Neural progenitor cell (in vitro differentiated cells): Measurements from ENCODE around the gene PLK5. TPM values are rescaled to one million over a fixed set of nuclear protein-coding genes. Genes with fewer than 3 reads are reported as not detected.

Experiments used
- DNase-seq: peaks from one replicate; pipeline ENCODE4 v3.0.0-alpha.2; 2016; ENCODE audit warnings: low spot score
- H2AFZ ChIP-seq: fragments of 200-600 bp; sonication (generic); replicated peaks from 2 replicates; pipeline ENCODE4 v1.6.1; 2016; ENCODE audit warnings: antibody characterized with exemption
- H3F3A ChIP-seq: fragments of 200-600 bp; sonication (generic); 2 replicates; pipeline ENCODE4 v1.6.1; 2016; ENCODE audit warnings: antibody characterized with exemption, low read depth
- H3K27ac ChIP-seq: fragments of 200-600 bp; sonication (generic); 2 replicates; pipeline ENCODE4 v1.5.1; 2016; ENCODE audit warnings: mild to moderate bottlenecking
- H3K27me3 ChIP-seq: fragments of 200-600 bp; sonication (generic); 2 replicates; pipeline ENCODE4 v1.6.1; 2016; ENCODE audit warnings: mild to moderate bottlenecking, moderate library complexity
- H3K36me3 ChIP-seq: fragments of 200-600 bp; sonication (generic); 2 replicates; pipeline ENCODE4 v1.5.1; 2016
- H3K4me1 ChIP-seq: fragments of 200-600 bp; sonication (generic); 2 replicates; pipeline ENCODE4 v1.6.1; 2016; ENCODE audit warnings: mixed run types
- H3K4me2 ChIP-seq: fragments of 200-600 bp; sonication (generic); 2 replicates; pipeline ENCODE4 v1.6.1; 2016
- H3K4me3 ChIP-seq: fragments of 200-600 bp; sonication (generic); 2 replicates; pipeline ENCODE4 v1.5.1; 2016
- H3K79me2 ChIP-seq: fragments of 200-600 bp; sonication (generic); 2 replicates; pipeline ENCODE4 v1.6.1; 2016; ENCODE audit warnings: low read depth
- H3K9ac ChIP-seq: fragments of 200-600 bp; sonication (generic); 2 replicates; pipeline ENCODE4 v1.6.1; 2016
- H3K9me3 ChIP-seq: fragments of 200-600 bp; sonication (generic); 2 replicates; pipeline ENCODE4 v1.5.1; 2016; ENCODE audit warnings: low read depth
- H4K20me1 ChIP-seq: fragments of 200-600 bp; sonication (generic); 2 replicates; pipeline ENCODE4 v1.6.1; 2016; ENCODE audit warnings: low read depth
- H3K27ac Mint-ChIP-seq: 3 replicates; pipeline ENCODE4 v1.8.0; 2021; ENCODE audit warnings: mixed read lengths
- H3K27me3 Mint-ChIP-seq: 2 replicates; pipeline ENCODE4 v1.8.0; 2022; ENCODE audit warnings: low read depth, mild to moderate bottlenecking, inconsistent platforms, moderate library complexity, mixed read lengths; ENCODE audit not compliant: insufficient read depth
- H3K36me3 Mint-ChIP-seq: 3 replicates; pipeline ENCODE4 v1.8.0; 2021; ENCODE audit warnings: mixed read lengths
- H3K4me1 Mint-ChIP-seq: 3 replicates; pipeline ENCODE4 v1.8.0; 2021; ENCODE audit warnings: mixed read lengths
- H3K4me3 Mint-ChIP-seq: 3 replicates; pipeline ENCODE4 v1.8.0; 2021; ENCODE audit warnings: mild to moderate bottlenecking, moderate library complexity, mixed read lengths
- H3K9me3 Mint-ChIP-seq: 3 replicates; pipeline ENCODE4 v1.8.0; 2020; ENCODE audit warnings: mixed read lengths
- CTCF ChIP-seq: fragments of 200-600 bp; sonication (generic); IDR thresholded peaks from 2 replicates; pipeline ENCODE4 v1.5.1; 2017; ENCODE audit warnings: antibody characterized with exemption, mild to moderate bottlenecking
- EZH2 ChIP-seq: fragments of 200-600 bp; sonication (generic); IDR thresholded peaks from 2 replicates; pipeline ENCODE4 v1.6.1; 2017; ENCODE audit warnings: antibody characterized with exemption, mild to moderate bottlenecking, moderate library complexity
- EZH2phosphoT487 ChIP-seq: fragments of 200-600 bp; sonication (generic); IDR thresholded peaks from 2 replicates; pipeline ENCODE4 v1.6.1; 2017; ENCODE audit warnings: antibody characterized with exemption
- total RNA-seq: library from RNA; depleted of rRNA; stranded (reverse); fragments of >200 nt; gene quantifications from 2 replicates; pipeline ENCODE4 v1.2.3, GENCODE V29; 2015; ENCODE audit warnings: low replicate concordance

The PLK5 gene
- total RNA-seq, 1 donor from 2014 or later: not detected

DNA sequence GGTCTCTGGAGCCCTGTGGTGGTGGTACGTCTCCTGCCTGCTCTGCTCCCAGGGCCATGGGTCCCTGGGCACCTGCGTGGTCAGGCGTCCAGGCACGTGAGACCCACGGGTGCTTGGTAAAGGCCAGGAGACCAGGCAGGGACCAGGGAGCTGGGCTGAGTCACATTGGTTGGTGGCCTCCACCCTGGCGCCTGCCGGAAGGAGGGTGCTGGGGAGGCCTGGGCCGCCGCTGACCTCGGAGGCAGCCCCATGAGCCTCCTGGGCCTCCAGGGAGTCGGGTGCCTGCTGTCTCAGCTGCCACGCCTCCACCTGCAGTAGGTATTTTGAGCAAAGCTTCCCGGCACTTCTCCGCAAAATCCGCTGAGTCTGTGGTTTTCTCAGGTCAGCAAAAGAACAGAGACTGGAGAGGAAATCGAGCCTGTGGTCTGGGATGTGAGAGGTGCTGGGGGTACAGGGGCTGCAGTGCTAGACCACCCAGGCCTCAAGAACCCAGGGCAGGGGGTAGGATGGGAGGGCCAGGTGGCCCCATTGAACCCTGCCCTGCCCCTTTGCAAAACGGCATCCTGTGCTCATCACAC, 3.6 kb upstream of the PLK5 start:
- Mint-ChIP-seq H3K27ac (no peak overlapping the region), H3K9me3 (peaks cover 6% of the 10 kb centered on the region), H3K4me3 (no peak overlapping the region), H3K27me3 (peaks cover 31% of the 10 kb centered on the region), H3K36me3 (peaks cover 5% of the 10 kb centered on the region), H3K4me1 (peaks cover 9% of the 10 kb centered on the region)
- no peak overlapping the region for H3K27ac ChIP-seq
- H3K27me3 ChIP-seq: peaks cover 92% of the 10 kb centered on the region
- no peak overlapping the region for H3K4me3 ChIP-seq
- TF ChIP-seq CTCF (no peak), EZH2 (no peak), EZH2phosphoT487 (no peak)
- no peak overlapping the region for H3K9ac ChIP-seq
- H3F3A ChIP-seq: peaks cover 21% of the 10 kb centered on the region
- H3K4me1 ChIP-seq: no peaks in the 10 kb centered on the region
- no peak overlapping the region for H2AFZ ChIP-seq
- DNase-seq: no peak
- H3K36me3 ChIP-seq: no peaks in the 10 kb centered on the region
- H4K20me1 ChIP-seq: peaks cover 13% of the 10 kb centered on the region
- no peaks in the 10 kb centered on the region for H3K9me3 ChIP-seq
- H3K79me2 ChIP-seq: no peaks in the 10 kb centered on the region
- no peak overlapping the region for H3K4me2 ChIP-seq

DNA sequence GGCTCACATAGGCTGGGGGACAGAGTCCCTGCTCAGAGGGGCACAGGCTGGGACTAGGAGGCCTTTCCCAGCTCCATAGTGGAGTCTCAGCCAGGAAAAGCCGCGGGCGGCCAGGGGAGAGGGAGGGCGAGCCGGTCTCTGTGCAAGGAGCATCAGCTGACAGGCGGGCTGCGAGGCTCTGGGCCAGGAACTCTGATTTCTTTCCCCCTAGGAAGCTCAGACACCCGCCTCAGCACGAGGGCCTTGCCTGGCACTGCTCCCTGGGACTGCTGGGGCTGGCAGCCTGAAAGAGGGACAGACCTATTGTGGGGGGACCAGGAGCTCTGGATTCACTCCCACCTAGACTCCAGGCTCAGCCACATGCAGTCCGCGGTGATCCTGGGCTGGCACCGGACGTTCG, 2.2 kb upstream of the PLK5 start:
- Histone ChIP-seq H3F3A (peaks cover 21% of the 10 kb centered on the region), H3K36me3 (no peaks in the 10 kb centered on the region), H3K27me3 (peaks cover 92% of the 10 kb centered on the region), H3K4me2 (no peak overlapping the region), H3K27ac (no peak overlapping the region), H4K20me1 (peaks cover 13% of the 10 kb centered on the region), H3K4me3 (no peak overlapping the region), H3K4me1 (no peaks in the 10 kb centered on the region), H3K79me2 (no peaks in the 10 kb centered on the region), H3K9ac (no peak overlapping the region), H2AFZ (no peak overlapping the region), H3K9me3 (no peaks in the 10 kb centered on the region)
- peaks cover 6% of the 10 kb centered on the region for H3K9me3 Mint-ChIP-seq
- TF ChIP-seq CTCF: no peak
- H3K27ac Mint-ChIP-seq: no peak overlapping the region
- H3K27me3 Mint-ChIP-seq: peaks cover 38% of the 10 kb centered on the region
- peaks cover 9% of the 10 kb centered on the region for H3K4me1 Mint-ChIP-seq
- peaks cover 5% of the 10 kb centered on the region for H3K36me3 Mint-ChIP-seq
- no peak overlapping the region for H3K4me3 Mint-ChIP-seq
- DNase-seq: no peak

DNA sequence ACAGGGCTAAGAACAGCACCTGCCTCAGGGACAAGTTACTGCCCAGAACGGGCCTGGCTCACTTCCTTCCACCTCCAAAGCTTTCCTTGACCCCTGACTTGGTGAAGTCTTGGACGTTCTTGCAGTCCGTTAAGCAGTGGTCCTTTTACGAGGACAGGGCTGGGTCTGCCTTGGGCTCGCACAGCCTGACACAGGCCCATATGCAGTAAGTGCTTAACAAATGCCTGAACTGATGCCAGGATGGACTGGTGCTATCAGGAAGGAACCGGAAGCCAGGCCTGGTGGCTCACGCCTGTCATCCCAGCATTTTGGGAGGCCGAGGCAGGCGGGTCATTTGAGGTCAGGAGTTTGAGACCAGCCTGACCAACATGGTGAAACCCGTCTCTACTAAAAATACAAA, 1.8 kb upstream of the PLK5 start:
- Histone ChIP-seq H3K4me3 (no peak overlapping the region), H3K27ac (no peak overlapping the region), H3K27me3 (peaks cover 92% of the 10 kb centered on the region), H3K4me2 (no peak overlapping the region), H3K9me3 (no peaks in the 10 kb centered on the region), H3K9ac (no peak overlapping the region), H2AFZ (no peak overlapping the region), H3K79me2 (no peaks in the 10 kb centered on the region), H3K4me1 (no peaks in the 10 kb centered on the region), H4K20me1 (peaks cover 13% of the 10 kb centered on the region), H3F3A (peaks cover 21% of the 10 kb centered on the region), H3K36me3 (no peaks in the 10 kb centered on the region)
- H3K27ac Mint-ChIP-seq: no peak overlapping the region
- H3K36me3 Mint-ChIP-seq: peaks cover 5% of the 10 kb centered on the region
- peaks cover 34% of the 10 kb centered on the region for H3K27me3 Mint-ChIP-seq
- H3K4me1 Mint-ChIP-seq: peaks cover 9% of the 10 kb centered on the region
- TF ChIP-seq EZH2phosphoT487 (no peak), EZH2 (no peak), CTCF (no peak)
- H3K9me3 Mint-ChIP-seq: peaks cover 6% of the 10 kb centered on the region
- H3K4me3 Mint-ChIP-seq: no peak overlapping the region
- no peak for DNase-seq
